ENCODE data around the gene ROMO1.
A peak's percentile ranks its signal among the peaks of the same experiment; 100 is the strongest.
"Not testable (repeated sequence)": the region's sequence is repeated elsewhere in the genome, so short reads cannot be mapped to it uniquely, and the experiment has no call there.

The ROMO1 gene

DNA sequence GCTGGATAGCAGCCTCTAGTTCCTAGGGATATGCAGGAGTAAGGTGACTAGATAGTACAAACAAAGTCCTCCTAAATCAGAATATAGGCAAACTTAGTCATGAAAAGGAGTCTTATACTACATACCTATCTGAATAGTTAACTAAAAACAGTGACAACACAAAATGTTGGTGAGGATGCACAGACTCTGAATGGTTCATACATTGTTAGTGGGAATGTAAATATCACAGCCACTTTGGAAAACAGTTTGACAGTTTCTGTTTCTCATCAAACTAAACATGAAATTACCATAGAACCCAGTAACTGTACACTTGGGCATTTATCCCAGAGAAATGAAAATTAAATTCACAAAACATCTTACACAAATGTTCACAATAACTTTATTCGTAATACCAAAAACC lies 17.2 kb upstream of the ROMO1 start:
- DNase-seq (ENCODE audit: low spot score), result no peak

DNA sequence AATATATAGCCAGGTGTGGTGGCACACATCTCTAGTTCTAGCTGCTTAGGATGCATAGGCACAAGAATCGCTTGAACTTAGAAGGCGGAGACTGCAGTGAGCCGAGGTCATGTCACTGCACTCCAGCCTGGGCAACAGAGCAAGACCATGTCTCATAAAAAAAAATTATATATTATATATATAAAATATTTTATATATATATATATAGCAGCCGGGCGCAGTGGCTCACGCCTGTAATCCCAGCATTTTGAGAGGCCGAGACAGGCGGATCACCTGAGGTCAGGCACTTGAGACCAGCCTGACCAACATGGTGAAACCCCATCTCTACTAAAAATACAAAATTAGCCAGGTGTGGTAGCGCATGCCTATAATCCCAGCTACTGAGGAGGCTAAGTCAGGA lies 13.8 kb upstream of the ROMO1 start:
- DNase-seq (ENCODE audit: low spot score), result not testable (repeated sequence)

DNA sequence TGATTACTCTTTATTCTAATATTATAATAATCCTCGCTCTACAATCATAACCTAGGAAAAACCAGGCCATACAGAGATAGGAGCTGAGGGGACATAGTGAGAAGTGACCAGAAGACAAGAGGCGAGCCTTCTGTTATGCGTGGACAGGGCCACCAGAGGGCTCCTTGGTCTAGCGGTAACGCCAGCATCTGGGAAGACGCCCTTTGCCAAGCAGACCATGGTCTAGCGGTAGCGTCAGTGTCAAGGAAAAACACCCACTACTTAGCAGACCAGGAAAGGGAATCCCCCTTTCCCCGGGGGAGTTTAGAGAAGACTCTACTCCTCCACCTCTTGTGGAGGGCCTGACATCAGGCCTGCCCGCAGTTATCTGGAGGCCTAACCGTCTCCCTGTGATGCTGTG lies 12.3 kb upstream of the ROMO1 start:
- not testable (repeated sequence) for DNase-seq (ENCODE audit: low spot score)

DNA sequence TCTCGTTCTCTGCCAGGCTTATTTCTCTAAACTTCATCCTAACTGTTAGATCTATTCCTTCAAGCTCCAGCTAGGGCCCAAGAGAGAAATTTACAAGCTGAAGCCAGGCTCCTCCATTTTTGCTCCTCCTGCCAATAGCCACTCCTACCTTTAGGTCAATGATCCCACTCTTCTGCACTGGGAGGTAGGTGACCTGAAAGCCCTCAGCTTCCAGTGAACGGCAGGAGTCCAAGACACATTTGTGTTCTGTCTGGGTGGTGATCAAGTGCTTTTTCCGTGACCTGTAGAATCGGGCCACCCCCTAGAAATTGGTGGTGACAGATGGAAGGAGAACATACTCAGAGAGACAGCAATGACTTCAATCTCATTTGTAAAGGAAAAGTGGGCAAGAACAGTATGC lies 8.9 kb upstream of the ROMO1 start:
- no peak for DNase-seq (ENCODE audit: low spot score)

DNA sequence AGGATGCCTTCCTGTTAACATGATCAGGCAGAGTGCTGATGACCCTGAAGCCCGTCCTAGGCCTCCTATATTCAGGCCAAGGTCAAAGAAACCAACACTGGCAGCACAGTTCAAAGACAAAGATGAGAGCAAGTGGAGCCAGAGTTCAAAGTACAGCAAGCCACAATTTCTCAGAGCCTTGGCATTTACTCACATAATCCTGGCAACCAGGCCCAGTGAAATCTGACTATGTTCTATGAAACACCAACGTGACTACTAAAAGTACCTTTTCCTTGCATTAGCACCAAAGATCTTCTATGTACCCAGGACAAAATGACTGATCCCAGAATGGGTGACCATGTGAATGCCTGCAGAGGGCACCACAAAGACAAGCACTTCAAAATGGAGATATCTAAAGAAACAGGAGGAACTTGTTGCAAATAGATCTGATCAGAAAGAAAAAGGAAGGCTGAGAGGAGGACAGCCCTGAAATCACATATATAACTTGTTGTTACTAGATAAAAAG lies 3.9 kb upstream of the ROMO1 start:
- no peak for DNase-seq (ENCODE audit: low spot score)

- DNase-seq (ENCODE audit: low spot score), result no peak
These were observed 3.2 kb upstream of the ROMO1 start for GRCh38 chr20:35695978-35696377.

DNA sequence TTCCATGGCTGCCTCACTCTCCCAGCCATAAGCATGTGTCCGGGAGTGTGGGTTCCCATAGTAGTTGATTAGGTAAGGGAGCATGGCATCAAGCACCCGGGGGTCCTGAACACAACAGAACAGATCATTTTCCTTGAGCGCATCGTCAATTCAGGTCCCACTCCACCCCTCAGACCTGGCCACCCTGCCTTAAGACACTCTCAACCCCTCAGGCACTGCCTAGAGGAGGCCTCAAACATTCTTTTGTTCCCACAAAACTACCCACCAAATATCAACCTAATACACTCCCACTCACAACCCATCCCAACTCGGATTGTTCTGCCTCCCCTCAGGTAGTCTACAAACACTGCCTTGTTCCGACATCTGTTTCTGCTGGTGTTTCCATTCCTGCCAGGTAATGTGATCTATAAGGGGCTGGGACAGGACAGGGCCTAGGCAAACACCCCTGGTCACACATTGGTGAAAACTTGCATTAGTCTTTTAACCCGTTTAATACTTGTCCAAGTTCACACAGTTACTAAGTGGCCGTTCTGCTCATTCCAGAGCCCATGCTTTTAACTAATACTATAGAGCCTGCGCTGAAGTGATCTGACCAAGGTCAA lies 1.4 kb upstream of the ROMO1 start:
- DNase-seq (ENCODE audit: low spot score), result no peak

DNA sequence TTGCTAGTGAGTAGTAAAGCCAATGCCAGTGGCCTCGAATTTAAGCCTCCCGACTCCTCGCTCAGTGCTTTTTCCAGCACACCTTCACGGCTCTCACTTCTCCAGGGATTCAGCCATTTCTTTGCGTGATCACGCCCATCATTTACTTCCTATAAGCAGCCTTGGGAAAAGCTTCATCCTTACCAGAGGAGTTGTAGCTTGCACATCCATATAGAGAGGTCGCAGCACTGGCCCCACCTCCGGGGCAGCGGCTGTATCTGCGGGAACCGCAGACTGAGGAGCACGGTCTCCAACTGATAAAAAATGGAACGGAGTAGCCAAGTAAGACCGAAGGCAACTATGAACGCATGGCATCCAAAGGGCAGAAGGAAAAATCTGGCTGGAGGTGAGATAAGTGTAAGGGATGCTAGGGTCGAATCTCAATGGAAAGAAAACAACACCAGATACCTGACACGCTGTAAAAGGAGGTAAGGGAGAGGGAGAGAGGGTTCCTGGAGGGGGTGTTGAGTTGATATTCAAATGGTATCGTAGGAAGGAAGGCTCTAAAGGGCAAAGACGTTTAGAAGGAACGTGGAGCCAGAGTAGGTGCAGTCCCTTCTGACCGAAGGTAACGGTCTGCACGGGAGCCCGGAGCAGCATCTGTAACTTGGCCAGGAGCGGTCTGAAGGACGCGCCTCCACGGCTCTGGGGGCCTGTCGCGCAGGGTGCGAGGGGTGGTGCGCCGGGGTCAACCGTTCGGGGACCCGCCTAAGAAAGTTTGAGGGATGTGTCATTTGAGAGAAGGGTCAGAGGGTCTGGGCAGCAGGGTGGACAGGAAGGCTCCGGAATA lies 693 bp upstream of the ROMO1 start:
- DNase-seq (ENCODE audit: low spot score), result peak; percentile 59

- DNase-seq (ENCODE audit: low spot score), result no peak
These were observed 886 bp downstream of the ROMO1 start for GRCh38 chr20:35699957-35700624.

- no peak for DNase-seq (ENCODE audit: low spot score)
These were observed 1.5 kb downstream of the ROMO1 start for GRCh38 chr20:35700625-35701148.

GRCh38 chr20:35702051-35702823 lies 3.0 kb downstream of the ROMO1 start:
- DNase-seq (ENCODE audit: low spot score), result no peak

DNA sequence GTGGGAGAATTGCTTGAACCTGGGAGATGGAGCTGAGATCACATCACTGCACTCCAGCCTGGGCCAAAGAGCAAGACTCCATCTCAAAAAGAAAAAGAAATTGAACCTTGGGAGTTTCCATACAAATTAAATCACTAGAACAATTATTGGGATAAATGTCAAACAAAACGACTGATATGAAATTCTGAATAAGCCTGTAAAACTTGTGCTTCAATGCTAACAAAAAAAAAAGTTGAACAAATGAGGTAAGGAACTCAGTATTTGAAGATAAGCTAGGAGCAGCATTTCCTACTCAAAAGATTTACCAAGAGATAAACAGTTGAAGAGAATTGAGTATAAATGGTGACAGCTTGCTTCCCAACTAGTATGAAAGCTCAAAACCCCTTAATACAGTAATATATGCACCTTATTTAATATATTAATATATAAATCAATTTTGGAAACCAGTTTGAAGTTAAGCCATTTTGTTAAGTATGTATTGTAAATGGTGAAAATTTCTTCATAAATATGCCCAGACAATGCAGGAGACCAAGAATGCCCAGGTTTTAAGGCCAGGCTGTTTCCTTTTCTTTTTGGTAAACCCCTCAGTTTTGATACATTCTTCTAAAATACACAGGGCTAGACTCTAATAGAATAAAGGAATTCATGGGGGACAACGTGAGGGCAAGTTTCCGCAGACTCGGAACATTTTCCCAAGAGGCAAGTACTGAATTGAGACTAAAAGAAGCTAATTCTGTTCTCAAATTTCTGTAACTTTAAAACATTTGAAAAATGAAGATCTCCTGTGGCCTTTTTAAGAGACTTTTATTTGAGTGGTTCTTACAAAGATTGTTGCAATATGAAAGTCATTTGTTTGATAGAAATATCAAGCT lies 3.9 kb downstream of the ROMO1 start:
- no peak for DNase-seq (ENCODE audit: low spot score)

GRCh38 chr20:35704514-35705261 lies 5.5 kb downstream of the ROMO1 start:
- DNase-seq (ENCODE audit: low spot score), result no peak

- not testable (repeated sequence) for DNase-seq (ENCODE audit: low spot score)
These were observed 6.7 kb downstream of the ROMO1 start for GRCh38 chr20:35705894-35706293.

DNA sequence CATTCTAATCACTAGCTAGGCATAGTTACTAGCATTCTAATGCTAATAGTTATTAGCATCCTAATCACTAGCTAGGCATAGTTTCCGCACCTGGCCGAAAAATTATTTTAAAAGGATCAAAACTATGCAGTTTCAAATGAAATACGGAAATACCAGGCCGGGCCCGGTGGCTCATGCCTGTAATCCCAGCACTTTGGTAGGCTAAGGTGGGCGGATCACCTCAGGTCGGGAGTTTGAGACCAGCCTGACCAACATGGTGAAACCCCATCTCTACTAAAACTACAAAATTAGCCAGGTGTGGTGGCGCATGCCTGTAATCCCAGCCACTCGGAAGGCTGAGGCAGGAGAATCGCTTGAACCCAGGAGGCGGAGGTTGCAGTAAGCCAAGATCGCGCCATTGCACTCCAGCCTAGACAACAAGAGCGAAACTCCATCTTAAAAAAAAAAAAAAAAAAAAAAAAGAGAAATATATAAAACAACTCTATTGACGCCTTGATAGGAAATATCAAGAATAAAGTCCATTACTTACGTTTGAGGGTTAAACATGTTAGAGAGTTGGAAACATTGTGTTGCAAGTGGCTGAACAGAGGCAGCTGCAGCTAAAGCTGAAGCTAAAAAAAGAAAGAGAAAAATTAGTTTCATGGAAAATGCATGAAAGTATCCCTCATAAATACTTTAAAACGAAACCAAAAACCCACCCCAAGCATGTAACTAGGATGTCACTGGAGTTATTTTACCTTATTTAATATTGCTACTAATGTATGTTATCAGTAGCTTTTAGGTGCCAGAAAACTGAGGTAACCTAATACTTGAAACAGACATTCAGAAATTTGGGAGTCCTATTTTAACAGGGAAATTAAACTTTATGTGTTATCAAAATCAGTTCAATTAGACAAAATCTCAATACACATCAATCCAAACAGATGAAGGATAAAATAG lies 7.7 kb downstream of the ROMO1 start:
- DNase-seq (ENCODE audit: low spot score), result not testable (repeated sequence)

- no peak for DNase-seq (ENCODE audit: low spot score)
These were observed 9.3 kb downstream of the ROMO1 start for GRCh38 chr20:35708502-35708901.

DNA sequence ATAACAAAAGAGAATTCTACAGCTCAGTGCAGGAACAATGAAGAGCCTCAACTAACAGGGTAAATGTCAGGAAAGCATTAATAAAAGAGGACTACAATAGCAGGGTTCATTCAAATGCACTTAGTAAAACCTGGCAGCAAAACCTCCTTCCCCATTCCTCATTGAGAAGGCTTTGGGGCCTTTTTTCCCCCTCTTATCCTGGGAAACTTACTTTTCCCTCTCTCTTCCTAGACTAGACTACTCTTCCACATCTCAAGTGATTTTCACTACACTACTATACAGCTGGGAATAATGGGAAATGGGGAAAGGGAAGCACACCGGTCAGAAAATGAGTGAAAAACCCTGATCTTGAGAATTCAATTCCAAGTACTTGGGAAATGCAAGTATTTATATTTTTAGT lies 10.1 kb downstream of the ROMO1 start:
- no peak for DNase-seq (ENCODE audit: low spot score)

DNA sequence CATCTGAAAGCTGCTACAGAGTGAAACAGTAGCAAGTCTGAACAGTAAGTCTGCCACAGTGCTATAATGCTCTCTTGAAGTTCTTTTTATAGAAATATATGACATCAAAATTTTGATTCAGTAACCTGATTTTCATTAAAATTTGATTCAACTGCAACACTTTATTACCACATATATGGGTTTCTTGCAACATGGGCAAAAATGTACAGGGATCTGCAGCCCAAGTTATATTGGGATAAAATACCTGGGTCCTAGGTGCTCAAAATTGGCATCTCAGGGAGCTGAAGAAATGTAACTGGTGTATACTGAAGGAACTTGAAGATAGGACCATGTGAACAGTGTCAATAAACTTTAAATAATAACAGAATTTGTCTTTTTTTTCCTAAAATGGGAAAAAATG lies 10.8 kb downstream of the ROMO1 start:
- no peak for DNase-seq (ENCODE audit: low spot score)
